ENCODE measurements around the gene HES2. TPM values are rescaled to one million over a fixed set of nuclear protein-coding genes. Genes with fewer than 3 reads are reported as not detected.

Gene HES2
- total and polyA plus RNA-seq, 9 of the 15 experiments (the other 6 are each of a cell fraction or from before 2014, with no cell fraction given), result 0.05 to 0.18 (median 0.07) TPM; not detected in 4

DNA sequence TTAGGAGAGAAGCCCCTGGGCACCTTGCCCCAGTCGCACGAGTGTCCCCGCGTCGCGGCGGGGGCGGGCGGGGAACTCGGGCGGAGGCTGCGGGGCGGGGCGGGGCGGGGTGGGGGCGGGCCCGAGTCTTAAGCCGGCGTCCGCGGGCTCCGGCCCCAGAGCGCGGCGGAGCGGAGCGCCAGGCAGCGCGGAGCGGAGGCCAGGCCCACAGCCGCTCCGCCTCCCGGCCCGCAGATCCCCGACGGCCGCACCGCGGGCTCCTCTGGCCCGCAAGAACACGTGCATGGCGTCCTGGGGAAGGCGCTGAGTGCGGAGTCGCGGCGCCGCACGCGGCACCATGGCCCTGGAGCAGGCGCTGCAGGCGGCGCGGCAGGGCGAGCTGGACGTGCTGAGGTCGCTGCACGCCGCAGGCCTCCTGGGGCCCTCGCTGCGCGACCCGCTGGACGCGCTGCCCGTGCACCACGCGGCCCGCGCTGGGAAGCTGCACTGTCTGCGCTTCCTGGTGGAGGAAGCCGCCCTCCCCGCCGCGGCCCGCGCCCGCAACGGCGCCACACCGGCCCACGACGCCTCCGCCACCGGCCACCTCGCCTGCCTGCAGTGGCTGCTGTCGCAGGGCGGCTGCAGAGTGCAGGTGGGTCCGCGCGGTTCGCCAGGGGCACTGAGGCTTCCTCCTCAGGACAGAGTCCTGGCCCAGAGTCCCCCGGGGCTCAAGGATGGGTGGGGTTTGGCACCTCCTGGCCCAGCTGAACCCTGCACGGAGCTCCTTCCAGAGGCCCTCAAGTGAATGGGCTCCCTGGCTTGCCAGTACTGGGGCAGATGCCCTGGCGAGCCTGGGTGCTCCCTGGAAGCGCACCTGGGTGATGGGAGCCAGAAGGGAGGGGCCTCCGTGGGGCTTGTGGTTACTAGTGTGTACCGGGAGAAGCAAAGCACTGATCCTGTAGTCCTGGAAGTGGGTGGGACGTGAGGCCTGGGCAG lies 5.2 kb upstream of the HES2 start, which contains the start of gene ESPN (continued):
- TF ChIP-seq PHF8 (IDR thresholded peaks at IDR 0.05; ENCODE audit: borderline replicate concordance, low read length), result peak; percentile 57; the same call in 1 of the 2 replicates
- no peak for TF ChIP-seq SOX6 (IDR thresholded peaks at IDR 0.05)
- TF ChIP-seq SAFB (IDR thresholded peaks at IDR 0.05; ENCODE audit: borderline replicate concordance, low read depth, low read length), result 0 out of 2 replicates have a peak, but pooled peaks have one; percentile 22
- peak; percentile 89; the same call in 1 of the 2 replicates for TF ChIP-seq HDAC6 (IDR thresholded peaks at IDR 0.05; ENCODE audit: low read depth, low read length)
- no peak for TF ChIP-seq CBFA2T2 (conservative IDR thresholded peaks at IDR 0.05)
- peak; percentile 60 for TF ChIP-seq CCNT2 (IDR thresholded peaks at IDR 0.05; ENCODE audit: borderline replicate concordance, extremely low read depth, insufficient read length, low read depth, low read length)
- TF ChIP-seq, protein P1, sequence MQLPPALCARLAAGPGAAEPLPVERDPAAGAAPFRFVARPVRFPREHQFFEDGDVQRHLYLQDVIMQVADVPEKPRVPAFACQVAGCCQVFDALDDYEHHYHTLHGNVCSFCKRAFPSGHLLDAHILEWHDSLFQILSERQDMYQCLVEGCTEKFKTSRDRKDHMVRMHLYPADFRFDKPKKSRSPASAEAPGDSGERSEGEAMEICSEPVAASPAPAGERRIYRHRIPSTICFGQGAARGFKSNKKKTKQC (CRISPR knock-in tag; IDR thresholded peaks at IDR 0.05), result peak; percentile 69; the same call in 1 of the 2 replicates
- TF ChIP-seq, protein P2, sequence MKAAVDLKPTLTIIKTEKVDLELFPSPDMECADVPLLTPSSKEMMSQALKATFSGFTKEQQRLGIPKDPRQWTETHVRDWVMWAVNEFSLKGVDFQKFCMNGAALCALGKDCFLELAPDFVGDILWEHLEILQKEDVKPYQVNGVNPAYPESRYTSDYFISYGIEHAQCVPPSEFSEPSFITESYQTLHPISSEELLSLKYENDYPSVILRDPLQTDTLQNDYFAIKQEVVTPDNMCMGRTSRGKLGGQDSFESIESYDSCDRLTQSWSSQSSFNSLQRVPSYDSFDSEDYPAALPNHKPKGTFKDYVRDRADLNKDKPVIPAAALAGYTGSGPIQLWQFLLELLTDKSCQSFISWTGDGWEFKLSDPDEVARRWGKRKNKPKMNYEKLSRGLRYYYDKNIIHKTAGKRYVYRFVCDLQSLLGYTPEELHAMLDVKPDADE (conservative IDR thresholded peaks at IDR 0.05; ENCODE audit: control insufficient read depth, low read depth, low read length), result no peak
- no peak for TF ChIP-seq BDP1 (IDR thresholded peaks at IDR 0.05; ENCODE audit: insufficient read depth, insufficient read length)
- TF ChIP-seq KLF6 (CRISPR knock-in tag; IDR thresholded peaks at IDR 0.05; ENCODE audit: borderline replicate concordance), result no peak
- TF ChIP-seq WHSC1 (IDR thresholded peaks at IDR 0.05; ENCODE audit: low read length), result no peak
- no peak for TF ChIP-seq TBL1XR1 (IDR thresholded peaks at IDR 0.05; ENCODE audit: low read length in 2 of 2)
- peak; percentile 22; the same call in 1 of the 2 replicates for TF ChIP-seq RBFOX2 (IDR thresholded peaks at IDR 0.05; ENCODE audit: low read depth, low read length)
- TF ChIP-seq, protein P3, sequence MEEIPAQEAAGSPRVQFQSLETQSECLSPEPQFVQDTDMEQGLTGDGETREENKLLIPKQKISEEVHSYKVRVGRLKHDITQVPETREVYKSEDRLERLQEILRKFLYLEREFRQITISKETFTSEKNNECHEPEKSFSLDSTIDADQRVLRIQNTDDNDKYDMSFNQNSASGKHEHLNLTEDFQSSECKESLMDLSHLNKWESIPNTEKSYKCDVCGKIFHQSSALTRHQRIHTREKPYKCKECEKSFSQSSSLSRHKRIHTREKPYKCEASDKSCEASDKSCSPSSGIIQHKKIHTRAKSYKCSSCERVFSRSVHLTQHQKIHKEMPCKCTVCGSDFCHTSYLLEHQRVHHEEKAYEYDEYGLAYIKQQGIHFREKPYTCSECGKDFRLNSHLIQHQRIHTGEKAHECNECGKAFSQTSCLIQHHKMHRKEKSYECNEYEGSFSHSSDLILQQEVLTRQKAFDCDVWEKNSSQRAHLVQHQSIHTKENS (CRISPR knock-in tag; IDR thresholded peaks at IDR 0.05), result no peak
- TF ChIP-seq, protein P4, sequence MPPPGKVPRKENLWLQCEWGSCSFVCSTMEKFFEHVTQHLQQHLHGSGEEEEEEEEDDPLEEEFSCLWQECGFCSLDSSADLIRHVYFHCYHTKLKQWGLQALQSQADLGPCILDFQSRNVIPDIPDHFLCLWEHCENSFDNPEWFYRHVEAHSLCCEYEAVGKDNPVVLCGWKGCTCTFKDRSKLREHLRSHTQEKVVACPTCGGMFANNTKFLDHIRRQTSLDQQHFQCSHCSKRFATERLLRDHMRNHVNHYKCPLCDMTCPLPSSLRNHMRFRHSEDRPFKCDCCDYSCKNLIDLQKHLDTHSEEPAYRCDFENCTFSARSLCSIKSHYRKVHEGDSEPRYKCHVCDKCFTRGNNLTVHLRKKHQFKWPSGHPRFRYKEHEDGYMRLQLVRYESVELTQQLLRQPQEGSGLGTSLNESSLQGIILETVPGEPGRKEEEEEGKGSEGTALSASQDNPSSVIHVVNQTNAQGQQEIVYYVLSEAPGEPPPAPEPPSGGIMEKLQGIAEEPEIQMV (tag; conservative IDR thresholded peaks at IDR 0.05; ENCODE audit: low read depth), result no peak
- TF ChIP-seq ZNF79 (CRISPR knock-in tag; IDR thresholded peaks at IDR 0.05; ENCODE audit: low read depth), result no peak
- no peak for TF ChIP-seq ZNF140 (CRISPR knock-in tag; IDR thresholded peaks at IDR 0.05)
- no peak for TF ChIP-seq ETV1 (tag; conservative IDR thresholded peaks at IDR 0.05; ENCODE audit: low read depth)
- no peak for TF ChIP-seq ATF1 (CRISPR knock-in tag; IDR thresholded peaks at IDR 0.05)
- no peak for TF ChIP-seq ATF1 (tag; IDR thresholded peaks at IDR 0.05)
- TF ChIP-seq, protein P5, sequence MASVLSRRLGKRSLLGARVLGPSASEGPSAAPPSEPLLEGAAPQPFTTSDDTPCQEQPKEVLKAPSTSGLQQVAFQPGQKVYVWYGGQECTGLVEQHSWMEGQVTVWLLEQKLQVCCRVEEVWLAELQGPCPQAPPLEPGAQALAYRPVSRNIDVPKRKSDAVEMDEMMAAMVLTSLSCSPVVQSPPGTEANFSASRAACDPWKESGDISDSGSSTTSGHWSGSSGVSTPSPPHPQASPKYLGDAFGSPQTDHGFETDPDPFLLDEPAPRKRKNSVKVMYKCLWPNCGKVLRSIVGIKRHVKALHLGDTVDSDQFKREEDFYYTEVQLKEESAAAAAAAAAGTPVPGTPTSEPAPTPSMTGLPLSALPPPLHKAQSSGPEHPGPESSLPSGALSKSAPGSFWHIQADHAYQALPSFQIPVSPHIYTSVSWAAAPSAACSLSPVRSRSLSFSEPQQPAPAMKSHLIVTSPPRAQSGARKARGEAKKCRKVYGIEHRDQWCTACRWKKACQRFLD (CRISPR knock-in tag; IDR thresholded peaks at IDR 0.05), result no peak

Data from K562 (cell line).